Left colon (tissue), 2 donors: ENCODE results near the gene ECEL1. TPM values are rescaled to one million over a fixed set of nuclear protein-coding genes. Genes with fewer than 3 reads are reported as not detected.

Experiments used
- ATAC-seq: fragments of 200-7000 bp; cut with Tn5 transposase; one replicate; pipeline ENCODE4 v1.9.1; 2020; ENCODE audit warnings: mild to moderate bottlenecking, moderate library complexity
- DNase-seq, 2 donors: peaks; one replicate each; pipeline ENCODE4 v3.0.0-alpha.2; 2020
- intact Hi-C, 2 donors: fragments of 100-400 bp; cut with DNase I in 1 of 2; cut with micrococcal nuclease in 1 of 2; formaldehyde crosslinking; loops; one replicate each; pipeline versions ENCODE4 v1.11.2 to v1.14.0; 2022; cut with DNase I, micrococcal nuclease
- total RNA-seq, 2 donors: library from RNA; stranded (reverse); fragmentation: NEBNext Ultra II Directional; extraction: Animal tissue kit (Norgen Biotek cat#: 25700); gene quantifications; one replicate each; pipeline ENCODE4 v1.2.1, GENCODE V29; 2021
- donor health status: DM: no; HTN: no; CAD: no.
- donor health status: DM: yes; HTN: yes; CAD: no.

Gene ECEL1
- total RNA-seq, 2 donors from 2014 or later, result not detected

DNA sequence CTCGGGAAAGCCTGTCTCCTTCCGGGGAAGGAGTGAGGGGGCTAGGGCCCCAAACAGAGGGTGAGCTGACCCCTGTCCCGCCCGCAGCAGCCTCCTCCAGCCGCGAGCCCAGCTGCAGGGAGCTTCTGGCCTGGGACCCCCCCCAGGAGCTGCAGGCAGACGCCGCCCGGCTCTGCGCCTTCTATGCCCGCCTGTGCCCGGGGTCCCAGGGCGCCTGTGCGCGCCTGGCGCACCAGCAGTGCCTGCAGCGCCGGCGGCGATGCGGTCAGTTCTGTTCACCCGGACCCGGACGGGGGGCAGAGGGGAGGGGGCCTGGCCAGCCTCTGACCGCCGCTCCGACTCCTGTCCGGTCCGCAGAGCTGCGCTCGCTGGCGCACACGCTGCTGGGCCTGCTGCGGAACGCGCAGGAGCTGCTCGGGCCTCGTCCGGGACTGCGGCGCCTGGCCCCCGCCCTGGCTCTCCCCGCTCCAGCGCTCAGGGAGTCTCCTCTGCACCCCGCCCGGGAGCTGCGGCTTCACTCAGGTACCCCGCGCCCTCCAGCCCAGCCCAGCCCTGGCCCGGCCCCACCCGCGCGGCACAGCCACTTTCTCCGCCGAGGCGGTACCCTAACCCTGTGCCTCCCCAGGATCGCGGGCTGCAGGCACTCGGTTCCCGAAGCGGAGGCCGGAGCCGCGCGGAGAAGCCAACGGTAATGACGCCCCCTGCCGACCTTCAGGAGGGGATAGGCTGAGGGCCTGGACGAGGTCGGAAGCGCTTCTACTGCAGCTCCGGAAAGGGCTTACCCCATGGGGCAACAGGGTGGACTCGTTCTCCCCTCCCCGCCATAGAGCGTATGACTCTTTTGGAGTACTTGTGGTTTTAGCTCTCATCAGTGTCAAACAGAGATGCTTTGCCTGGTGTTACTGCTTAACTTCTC, 36.3 kb upstream of the ECEL1 start:
- peak in 1 of 2 donors; percentile 44 for DNase-seq
- peak; percentile 53 for ATAC-seq
- intact Hi-C loops, result no loop called here

GRCh38 chr2:232523402-232523681, 35.7 kb upstream of the ECEL1 start:
- DNase-seq (no peak), ATAC-seq (no peak)
- intact Hi-C loops, result no loop called here

DNA sequence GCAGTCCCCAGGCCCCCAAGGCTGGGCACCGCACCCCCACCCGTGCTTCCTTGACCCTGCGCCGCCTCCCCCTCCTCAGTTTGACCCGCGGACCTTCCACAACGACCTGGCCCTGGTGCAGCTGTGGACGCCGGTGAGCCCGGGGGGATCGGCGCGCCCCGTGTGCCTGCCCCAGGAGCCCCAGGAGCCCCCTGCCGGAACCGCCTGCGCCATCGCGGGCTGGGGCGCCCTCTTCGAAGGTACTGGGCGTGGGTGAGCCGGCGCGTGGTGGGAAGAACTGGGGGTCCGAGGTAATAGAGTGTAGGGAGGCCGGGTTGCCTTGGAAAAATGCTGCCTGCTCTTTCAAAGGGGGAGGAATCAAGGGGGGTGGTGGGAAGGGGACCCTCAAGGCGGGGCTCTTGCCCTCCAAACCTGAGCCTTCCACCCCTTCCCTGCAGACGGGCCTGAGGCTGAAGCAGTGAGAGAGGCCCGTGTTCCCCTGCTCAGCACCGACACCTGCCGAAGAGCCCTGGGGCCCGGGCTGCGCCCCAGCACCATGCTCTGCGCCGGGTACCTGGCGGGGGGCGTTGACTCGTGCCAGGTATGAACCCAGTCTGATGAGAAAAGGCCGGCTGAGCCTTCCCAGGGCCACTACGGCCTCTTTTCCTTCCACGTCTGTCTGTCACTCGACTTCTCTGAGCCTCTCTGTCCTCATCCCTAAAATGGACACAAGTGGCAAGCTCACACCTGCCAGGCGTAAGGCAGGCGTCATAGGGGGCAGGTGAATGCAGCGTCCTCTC, 35.2 kb upstream of the ECEL1 start:
- ATAC-seq (no peak), DNase-seq (no peak)
- intact Hi-C loops, result no loop called here

DNA sequence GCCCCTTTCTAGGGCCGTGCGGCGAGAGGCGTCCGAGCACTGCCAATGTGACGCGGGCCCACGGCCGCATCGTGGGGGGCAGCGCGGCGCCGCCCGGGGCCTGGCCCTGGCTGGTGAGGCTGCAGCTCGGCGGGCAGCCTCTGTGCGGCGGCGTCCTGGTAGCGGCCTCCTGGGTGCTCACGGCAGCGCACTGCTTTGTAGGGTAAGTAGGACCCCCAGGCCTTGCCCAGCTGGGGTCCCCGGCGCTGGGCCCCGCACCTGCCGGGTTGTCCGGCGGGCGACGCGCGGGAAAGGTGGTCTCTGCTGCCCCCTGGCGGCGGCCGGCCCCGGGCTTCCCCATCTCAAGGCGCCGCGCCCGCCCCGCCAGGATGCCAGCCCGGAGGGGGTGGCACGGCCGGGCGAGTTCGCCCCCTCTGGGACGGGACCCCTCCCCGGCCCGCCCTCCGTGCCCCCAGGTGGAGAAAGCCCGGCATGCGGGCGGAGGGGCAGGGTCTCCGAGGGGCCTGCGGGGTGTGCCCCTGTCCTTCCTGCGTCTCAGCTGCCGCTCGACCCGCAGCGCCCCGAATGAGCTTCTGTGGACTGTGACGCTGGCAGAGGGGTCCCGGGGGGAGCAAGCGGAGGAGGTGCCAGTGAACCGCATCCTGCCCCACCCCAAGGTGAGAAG, 34.5 kb upstream of the ECEL1 start:
- DNase-seq, result peak in 1 of 2 donors; percentile 72
- ATAC-seq, result peak; percentile 71
- intact Hi-C loops, result no loop called here

DNA sequence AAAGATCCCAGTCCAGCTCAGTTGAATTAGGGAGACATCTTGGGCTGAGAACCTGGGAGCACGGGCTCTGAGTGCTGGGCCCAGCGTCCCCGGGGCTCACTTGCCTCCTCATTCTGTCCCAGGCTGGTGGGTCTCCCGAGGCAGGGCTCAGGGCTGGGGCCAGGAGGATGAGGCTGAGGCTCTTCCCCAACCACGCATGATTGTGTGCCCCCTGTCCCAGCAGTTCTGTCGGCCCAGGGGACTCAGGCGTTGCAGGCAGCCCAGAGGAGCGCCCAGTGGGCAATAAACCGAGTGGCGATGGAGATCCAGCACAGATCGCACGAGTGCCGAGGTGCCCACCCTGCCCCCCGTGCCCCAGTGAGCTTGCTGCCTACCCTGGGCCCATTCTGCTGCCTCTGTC, 33.5 kb upstream of the ECEL1 start:
- intact Hi-C loops, result no loop called here
- no peak for ATAC-seq
- DNase-seq, result no peak

DNA sequence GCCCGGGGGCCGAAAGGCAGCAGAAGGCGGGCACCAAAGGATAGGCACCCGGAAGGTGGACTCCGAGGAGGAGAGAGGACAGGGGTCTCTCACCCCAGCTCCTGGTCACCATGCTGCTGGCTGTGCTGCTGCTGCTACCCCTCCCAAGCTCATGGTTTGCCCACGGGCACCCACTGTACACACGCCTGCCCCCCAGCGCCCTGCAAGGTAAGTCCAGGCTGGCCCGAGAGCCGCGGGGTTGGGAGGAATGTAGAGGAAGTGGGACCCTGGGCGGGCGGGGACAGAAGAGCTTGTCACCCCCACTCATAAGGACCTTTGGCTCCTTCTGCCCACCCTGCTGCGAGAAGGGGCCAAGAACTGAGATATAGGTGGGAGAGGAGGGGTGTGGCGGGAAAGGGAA, 32.9 kb upstream of the ECEL1 start:
- DNase-seq (no peak), ATAC-seq (no peak)
- intact Hi-C loops, result no loop called here

- ATAC-seq, result no peak
- intact Hi-C loops, result loop anchor here in 1 of 2 donors (5.0 kb wide), 1 partner anchor 73 kb away; no protein-coding TSS in a partner anchor
- DNase-seq, result no peak
Observed at GRCh38 chr2:232519581-232520438, 32.2 kb upstream of the ECEL1 start, which contains the start of gene PRSS56. Gene PRSS56, plus strand, starts transcription at chr2:232520388. Its CDS starts 211 bp downstream, at chr2:232520599.

- intact Hi-C loops, result loop anchor here in 1 of 2 donors (5.0 kb wide), 1 partner anchor 72 kb away; no protein-coding TSS in a partner anchor
- no peak for ATAC-seq
- no peak for DNase-seq
Observed at GRCh38 chr2:232518844-232519243, 31.2 kb upstream of the ECEL1 start.

DNA sequence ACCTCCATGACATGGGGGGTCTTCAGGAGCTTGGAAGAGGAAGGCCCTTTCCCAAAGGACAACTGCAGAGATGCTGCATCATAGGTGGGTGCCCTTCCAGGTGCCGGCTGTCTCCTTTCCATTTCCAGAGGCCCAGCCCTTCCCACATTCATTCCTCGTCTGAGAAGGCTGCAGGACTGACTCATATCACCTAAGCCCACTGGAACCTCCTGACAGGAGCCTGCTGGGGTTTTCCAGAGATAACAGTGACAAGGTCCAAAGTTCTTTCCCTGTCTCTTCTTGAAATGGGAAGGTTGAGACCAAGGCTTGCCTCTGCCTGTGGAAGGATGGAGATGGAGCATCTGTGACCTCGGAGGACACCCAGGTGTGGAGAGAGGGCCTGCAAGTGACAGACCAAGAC, 28.9 kb upstream of the ECEL1 start:
- DNase-seq, result no peak
- intact Hi-C loops, result loop anchor here in 1 of 2 donors (5.0 kb wide), 1 partner anchor 69 kb away; no protein-coding TSS in a partner anchor
- no peak for ATAC-seq

DNA sequence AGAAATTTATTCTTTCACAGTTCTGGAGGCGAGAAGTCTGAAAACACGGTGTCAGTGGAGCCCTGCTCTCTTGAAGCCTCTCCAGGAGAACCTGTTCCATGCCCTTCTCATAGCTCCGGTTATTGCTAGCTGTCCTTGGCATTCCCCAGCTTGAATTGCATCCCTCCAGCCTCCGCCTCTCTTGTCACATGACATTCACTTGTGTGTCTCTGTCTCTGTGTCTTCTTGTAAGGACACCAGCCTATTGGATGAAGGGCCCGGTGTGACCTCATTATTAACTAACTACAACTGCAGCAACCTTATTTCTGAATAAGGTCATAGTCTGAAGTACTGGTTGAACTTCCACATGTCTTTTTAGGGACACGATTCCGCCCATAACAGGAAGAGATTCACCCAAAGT, 28.0 kb upstream of the ECEL1 start:
- ATAC-seq, result no peak
- intact Hi-C loops, result loop anchor here in 1 of 2 donors (5.0 kb wide), 1 partner anchor 68 kb away; no protein-coding TSS in a partner anchor
- DNase-seq, result no peak

DNA sequence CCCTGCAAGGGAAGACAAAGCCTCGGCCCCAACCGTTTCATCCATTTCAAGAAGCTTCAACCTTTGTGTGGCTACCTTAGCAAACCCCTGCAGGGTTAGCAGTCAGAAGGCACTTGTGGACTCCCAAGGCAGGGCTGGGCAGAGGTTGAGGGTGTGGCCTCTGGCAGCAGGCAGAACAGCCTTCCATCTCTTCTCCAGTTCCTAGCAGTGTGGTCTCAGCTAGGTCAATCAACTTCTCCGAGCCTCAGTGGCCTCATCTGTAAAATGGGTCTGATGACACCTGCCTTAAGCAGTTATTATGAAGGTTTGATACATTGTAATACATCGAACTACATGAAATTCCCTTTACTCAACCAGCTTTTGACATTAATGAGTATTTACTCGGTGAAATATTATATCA, 25.7 kb upstream of the ECEL1 start:
- DNase-seq (no peak), ATAC-seq (no peak)
- intact Hi-C loops, result no loop called here

DNA sequence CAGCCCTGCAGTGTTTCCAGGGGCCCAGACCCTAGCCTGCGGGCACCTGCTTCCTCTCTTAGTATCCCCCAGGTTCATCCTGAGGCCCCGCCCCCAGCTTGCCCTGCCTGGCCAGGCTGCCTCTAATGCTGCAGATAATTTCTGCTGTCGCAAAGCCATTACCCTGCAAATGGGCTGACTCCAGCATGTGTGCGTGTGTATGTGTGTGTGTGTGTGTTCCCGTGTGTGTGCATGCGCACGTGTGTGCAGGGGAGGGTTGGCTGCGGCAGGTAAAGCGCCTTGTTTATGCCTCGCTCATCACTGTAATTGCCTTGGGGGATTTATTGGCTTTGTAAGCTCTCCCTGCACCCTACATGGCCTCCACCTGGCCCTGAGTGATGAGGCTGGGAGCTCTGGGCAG, 25.0 kb upstream of the ECEL1 start:
- intact Hi-C loops, result no loop called here
- ATAC-seq (no peak), DNase-seq (no peak)

GRCh38 chr2:232511336-232511890, 23.8 kb upstream of the ECEL1 start:
- DNase-seq, result no peak
- no peak for ATAC-seq
- intact Hi-C loops, result no loop called here

DNA sequence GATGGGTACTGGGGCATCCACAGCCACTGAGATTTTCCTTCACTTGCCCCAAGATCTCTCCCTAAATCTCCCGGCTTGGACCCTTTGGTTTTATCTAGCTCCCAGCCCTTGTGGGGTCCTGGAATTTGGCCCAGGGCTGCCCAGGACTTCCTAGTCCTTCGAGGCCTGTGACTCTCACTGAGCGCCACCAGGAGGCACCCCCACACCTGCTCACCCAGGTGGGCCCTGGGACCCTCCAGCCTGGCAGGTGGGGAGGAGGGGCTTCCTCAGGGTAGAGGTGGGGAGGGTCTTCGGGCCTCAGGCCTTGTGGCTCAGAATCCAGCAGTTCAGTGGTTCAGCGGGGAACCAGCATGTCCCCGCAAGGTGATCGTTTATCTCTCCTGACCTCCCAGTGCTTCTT, 20.6 kb upstream of the ECEL1 start:
- no peak for DNase-seq
- no peak for ATAC-seq
- intact Hi-C loops, result no loop called here

DNA sequence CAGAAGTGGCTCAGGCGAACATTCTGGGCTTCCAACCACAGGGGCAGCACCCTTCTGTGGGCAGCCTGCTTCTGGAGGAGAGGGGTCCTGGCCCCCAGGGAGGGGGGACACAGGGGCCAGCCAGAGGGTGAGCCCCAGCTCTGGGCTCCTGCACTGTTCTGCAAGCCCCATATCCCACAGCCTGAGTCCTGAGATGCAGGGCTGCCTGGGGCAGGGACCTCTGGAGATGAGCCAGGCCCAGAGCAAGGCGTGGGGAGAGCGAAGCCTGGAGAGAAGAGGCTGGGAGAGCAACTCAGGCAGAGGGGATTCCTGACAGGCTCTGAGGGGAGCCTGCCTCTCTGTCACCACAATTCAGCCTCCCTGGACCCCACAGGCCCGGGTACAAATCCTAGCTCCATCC, 19.1 kb upstream of the ECEL1 start:
- ATAC-seq (no peak), DNase-seq (no peak)
- intact Hi-C loops, result no loop called here

- DNase-seq, result no peak
- intact Hi-C loops, result no loop called here
- no peak for ATAC-seq
Observed at GRCh38 chr2:232505856-232506255, 18.2 kb upstream of the ECEL1 start.

GRCh38 chr2:232504438-232504837, 16.8 kb upstream of the ECEL1 start:
- no peak for DNase-seq
- intact Hi-C loops, result no loop called here
- no peak for ATAC-seq

GRCh38 chr2:232503809-232504323, 16.2 kb upstream of the ECEL1 start:
- ATAC-seq, result no peak
- no peak for DNase-seq
- intact Hi-C loops, result no loop called here
